GM13977 (cell line): ENCODE results near the gene PLAC9.

ENCODE experiments used
- DNase-seq: peaks from one replicate; pipeline ENCODE4 v3.0.0; 2012; ENCODE audit warnings: low spot score
- in situ Hi-C: fragments of 300-500 bp; cut with MboI; formaldehyde crosslinking; loops from one replicate; pipeline ENCODE4 v1.12.0; 2022; ENCODE audit warnings: low sequenced_read_pairs, low pct_unique_long_range_greater_than_20kb, mixed read lengths, inconsistent platforms; ENCODE audit not compliant: unreplicated experiment
- TF ChIP-seq, protein P1 (sequence below): IDR thresholded peaks from 2 replicates; pipeline ENCODE4 v1.5.1; 2012; ENCODE audit warnings: mild to moderate bottlenecking, control low read depth; ENCODE audit not compliant: insufficient read depth; ENCODE audit errors: extremely low read depth, missing control alignments

The PLAC9 gene

DNA sequence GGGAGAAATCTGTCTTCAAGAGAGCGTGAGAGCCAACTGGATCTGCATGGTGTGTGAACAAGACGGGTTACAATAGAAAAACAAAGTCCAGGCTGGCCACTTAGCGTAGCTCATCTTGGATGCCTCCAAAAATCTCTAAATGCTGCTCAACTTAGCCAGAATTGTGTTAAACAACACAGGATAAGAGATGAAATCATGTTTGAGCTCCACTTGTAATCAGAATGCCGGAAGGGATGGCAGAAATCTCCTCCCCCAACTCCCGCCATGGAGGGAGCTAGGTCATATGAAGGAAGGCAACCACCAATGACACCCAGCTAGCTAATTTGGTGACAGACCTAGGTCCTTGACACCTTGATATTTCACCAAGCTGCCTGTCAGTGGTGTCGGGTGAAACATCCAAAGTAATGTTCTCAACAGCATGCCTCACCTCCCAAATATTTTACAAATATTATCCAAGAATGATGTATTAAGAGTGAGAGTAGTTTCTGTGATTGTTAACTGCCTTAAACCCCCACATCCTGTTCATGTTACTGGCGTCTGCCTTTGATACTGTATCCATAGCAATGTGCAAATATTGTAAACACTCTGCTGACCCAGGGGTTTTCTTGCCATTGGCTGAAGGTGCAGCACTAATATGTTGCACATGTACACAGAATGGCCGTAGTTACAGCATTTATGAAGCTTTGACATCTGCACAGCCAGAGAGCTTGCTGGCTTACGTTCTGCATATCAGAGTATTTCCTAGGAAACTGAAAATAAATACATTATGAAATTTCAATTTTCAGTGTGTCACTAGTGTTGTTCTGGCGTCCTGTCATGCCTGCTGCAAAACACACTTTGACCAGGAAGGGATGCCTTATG is 28.2 kb upstream of the PLAC9 start:
- peak; percentile 42 for DNase-seq
- TF ChIP-seq, protein P1, sequence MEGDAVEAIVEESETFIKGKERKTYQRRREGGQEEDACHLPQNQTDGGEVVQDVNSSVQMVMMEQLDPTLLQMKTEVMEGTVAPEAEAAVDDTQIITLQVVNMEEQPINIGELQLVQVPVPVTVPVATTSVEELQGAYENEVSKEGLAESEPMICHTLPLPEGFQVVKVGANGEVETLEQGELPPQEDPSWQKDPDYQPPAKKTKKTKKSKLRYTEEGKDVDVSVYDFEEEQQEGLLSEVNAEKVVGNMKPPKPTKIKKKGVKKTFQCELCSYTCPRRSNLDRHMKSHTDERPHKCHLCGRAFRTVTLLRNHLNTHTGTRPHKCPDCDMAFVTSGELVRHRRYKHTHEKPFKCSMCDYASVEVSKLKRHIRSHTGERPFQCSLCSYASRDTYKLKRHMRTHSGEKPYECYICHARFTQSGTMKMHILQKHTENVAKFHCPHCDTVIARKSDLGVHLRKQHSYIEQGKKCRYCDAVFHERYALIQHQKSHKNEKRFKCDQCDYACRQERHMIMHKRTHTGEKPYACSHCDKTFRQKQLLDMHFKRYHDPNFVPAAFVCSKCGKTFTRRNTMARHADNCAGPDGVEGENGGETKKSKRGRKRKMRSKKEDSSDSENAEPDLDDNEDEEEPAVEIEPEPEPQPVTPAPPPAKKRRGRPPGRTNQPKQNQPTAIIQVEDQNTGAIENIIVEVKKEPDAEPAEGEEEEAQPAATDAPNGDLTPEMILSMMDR, result no peak
- in situ Hi-C loops, result no loop called here

DNA sequence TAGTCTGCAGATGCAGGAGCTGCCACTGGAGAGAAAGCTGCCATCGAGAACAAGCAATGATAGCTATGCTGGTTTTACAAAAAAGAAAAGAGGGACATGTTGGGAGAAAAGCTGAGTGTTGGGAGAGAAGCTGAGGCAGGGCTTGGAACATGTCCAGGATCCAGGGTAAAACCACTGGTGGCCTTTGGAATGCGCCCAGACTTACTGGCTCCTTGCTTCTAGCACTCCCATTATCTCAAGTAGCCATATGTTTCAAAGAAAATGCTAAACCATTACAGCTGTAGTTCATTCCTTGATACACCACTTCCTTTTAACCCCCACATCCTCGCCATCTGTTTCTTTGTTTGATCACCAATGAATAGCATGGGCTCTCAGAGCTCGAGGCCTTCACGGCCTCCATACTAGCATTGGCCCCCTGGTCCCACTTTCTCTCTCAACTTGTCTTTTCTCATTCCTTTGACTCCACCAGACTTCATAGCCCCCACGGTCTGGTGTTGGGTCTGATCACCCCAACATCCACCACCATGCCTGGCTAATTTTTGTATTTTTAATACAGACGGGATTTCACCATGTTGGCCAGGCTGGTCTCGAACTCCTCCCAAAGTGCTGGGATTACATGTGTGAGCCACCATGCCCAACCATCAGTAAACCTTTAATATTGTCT is 23.8 kb upstream of the PLAC9 start:
- DNase-seq, result no peak
- in situ Hi-C loops, result no loop called here
- TF ChIP-seq, protein P1, result no peak

DNA sequence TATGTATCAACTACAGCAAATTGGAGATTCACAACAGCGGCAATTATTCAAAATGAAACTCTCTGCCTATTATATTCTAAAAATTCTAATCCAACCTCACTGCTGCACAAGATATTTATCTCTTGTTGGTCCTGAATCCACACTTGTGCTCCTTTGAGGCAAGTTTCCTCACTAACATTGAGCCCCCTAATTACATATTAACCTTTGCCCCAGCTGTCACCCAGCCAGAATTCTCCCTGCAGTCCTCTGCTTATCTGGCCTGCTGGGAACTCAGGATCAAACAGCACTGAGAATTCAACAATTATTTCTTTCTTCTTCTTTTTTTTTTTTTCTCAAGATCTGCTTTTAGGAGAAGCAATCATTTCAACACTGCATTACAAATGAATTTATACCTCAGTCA is 21.5 kb upstream of the PLAC9 start:
- no peak for DNase-seq
- in situ Hi-C loops, result no loop called here
- TF ChIP-seq, protein P1, result no peak

DNA sequence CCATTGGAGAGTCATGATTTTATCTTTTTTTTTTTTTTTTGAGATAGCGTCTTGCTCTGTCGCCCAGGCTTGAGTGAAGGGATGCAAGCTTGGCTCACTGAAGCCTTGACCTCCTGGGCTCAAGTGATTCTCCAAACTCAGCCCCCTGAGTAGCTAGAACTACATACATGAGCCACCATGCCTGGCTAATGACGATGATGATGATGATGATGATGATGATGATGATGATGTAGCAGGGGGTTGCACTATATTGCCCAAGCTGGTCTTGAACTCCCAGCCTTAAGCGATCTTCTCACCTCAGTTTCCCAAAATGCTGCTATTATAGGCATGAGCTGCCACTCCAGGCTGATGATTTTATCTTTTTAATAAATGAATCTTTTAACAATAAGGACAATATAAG is 13.9 kb upstream of the PLAC9 start:
- DNase-seq, result no peak
- TF ChIP-seq, protein P1, result no peak
- in situ Hi-C loops, result no loop called here

DNA sequence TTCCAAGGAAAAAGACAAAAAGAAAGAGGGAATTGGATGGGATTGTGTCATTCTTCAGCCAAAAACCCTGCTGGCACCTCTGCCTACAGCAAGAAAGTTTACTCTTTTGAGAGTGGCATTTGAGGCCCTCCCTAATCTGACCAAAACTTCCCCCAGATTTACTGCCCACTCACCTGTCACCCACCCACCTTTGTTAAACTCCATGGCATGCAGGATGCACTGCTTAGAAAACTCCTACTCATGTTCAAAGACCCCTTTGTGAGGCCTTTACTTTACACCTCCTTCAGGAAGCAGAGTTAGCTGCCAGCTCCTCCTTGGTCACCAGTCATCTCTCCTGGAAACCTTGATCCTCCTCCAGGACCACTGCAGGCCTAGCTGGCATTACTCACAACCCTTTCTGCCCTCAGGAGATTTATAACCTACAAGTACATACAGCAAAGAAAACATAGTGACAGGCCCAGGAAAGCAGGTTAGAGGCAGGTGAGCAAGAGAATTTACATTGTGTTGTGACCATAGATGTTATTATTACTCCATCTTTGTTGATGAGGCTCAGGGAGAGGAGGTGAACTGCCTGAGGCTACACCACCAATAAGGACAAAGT is 10.3 kb upstream of the PLAC9 start:
- TF ChIP-seq, protein P1, result no peak
- DNase-seq, result no peak
- in situ Hi-C loops, result no loop called here

DNA sequence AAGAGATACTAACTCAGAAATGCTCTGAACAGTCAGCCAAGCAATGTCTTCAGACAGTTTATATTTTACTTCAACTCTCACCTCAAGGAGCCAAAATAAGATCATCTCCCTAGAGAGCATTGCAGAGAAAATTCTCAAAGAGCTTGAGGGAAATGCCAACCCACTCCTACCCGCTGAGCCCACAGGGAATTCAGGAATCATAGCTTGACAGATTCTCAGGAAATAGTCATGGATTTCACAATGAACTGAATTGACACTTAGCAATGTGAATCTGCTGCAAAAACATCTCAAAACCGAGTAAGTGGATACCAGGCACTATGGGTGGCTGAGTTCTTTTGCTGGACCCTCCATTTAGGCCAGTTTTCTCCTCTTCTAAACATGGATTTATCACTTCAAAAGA is 9.8 kb upstream of the PLAC9 start:
- in situ Hi-C loops, result no loop called here
- TF ChIP-seq, protein P1, result no peak
- DNase-seq, result no peak
